GM23338 (cell line): ENCODE measurements around the gene RXFP2. TPM values are rescaled to one million over a fixed set of nuclear protein-coding genes. Genes with fewer than 3 reads are reported as not detected.

Experiments
- ATAC-seq: fragments of 200-7000 bp; cut with Tn5 transposase; 3 replicates; pipeline ENCODE4 v1.9.1; 2020
- DNase-seq: peaks from one replicate; pipeline ENCODE4 v3.0.0-alpha.2; 2015; ENCODE audit warnings: low spot score
- H2AFZ ChIP-seq: fragments of 200-600 bp; sonication (generic); 2 replicates; pipeline ENCODE4 v1.8.0; 2016; ENCODE audit warnings: antibody characterized with exemption, mild to moderate bottlenecking, moderate library complexity
- H3F3A ChIP-seq: fragments of 200-600 bp; sonication (generic); replicated peaks from 2 replicates; pipeline ENCODE4 v1.8.0; 2017; ENCODE audit warnings: antibody characterized with exemption, mixed run types, low read depth
- H3K27ac ChIP-seq: fragments of 200-600 bp; sonication (generic); 2 replicates; pipeline ENCODE4 v1.6.1; 2016; ENCODE audit warnings: low read depth
- H3K27me3 ChIP-seq: fragments of 200-600 bp; sonication (generic); 2 replicates; pipeline ENCODE4 v1.8.0; 2016; ENCODE audit warnings: mild to moderate bottlenecking, mixed run types, moderate library complexity; ENCODE audit not compliant: insufficient read depth
- H3K36me3 ChIP-seq: fragments of 200-600 bp; sonication (generic); 2 replicates; pipeline ENCODE4 v1.8.0; 2016; ENCODE audit warnings: mild to moderate bottlenecking; ENCODE audit not compliant: insufficient read depth
- H3K4me1 ChIP-seq: fragments of 200-600 bp; sonication (generic); 2 replicates; pipeline ENCODE4 v1.8.0; 2016; ENCODE audit warnings: mild to moderate bottlenecking, moderate library complexity; ENCODE audit not compliant: insufficient read depth
- H3K4me2 ChIP-seq: fragments of 200-600 bp; sonication (generic); 2 replicates; pipeline ENCODE4 v1.7.1; 2017; ENCODE audit warnings: mixed run types
- H3K4me3 ChIP-seq: fragments of 200-600 bp; sonication (generic); 2 replicates; pipeline ENCODE4 v1.6.1; 2016; ENCODE audit warnings: mixed run types
- H3K79me2 ChIP-seq: fragments of 200-600 bp; sonication (generic); replicated peaks from 2 replicates; pipeline ENCODE4 v1.8.0; 2017; ENCODE audit warnings: mild to moderate bottlenecking; ENCODE audit not compliant: insufficient read depth
- H3K9me2 ChIP-seq: fragments of 200-600 bp; sonication (generic); 2 replicates; pipeline ENCODE4 v1.8.0; 2017; ENCODE audit not compliant: insufficient read depth
- H4K20me1 ChIP-seq: fragments of 200-600 bp; sonication (generic); replicated peaks from 2 replicates; pipeline ENCODE4 v1.8.0; 2017; ENCODE audit warnings: mild to moderate bottlenecking; ENCODE audit not compliant: insufficient read depth
- H3K27ac Mint-ChIP-seq: 2 replicates; pipeline ENCODE4 v1.8.0; 2020; ENCODE audit warnings: inconsistent platforms, mild to moderate bottlenecking, moderate library complexity, mixed read lengths
- H3K27me3 Mint-ChIP-seq: 3 replicates; pipeline ENCODE4 v1.8.0; 2022; ENCODE audit warnings: low read depth, mild to moderate bottlenecking, moderate library complexity, mixed read lengths, inconsistent platforms; ENCODE audit not compliant: insufficient read depth, poor library complexity
- H3K36me3 Mint-ChIP-seq: 3 replicates; pipeline ENCODE4 v1.8.0; 2021; ENCODE audit warnings: low read depth, mild to moderate bottlenecking, inconsistent platforms, moderate library complexity, mixed read lengths
- H3K4me1 Mint-ChIP-seq: 3 replicates; pipeline ENCODE4 v1.8.0; 2020; ENCODE audit warnings: mild to moderate bottlenecking, inconsistent platforms, mixed read lengths
- H3K4me3 Mint-ChIP-seq: 3 replicates; pipeline ENCODE4 v1.8.0; 2021; ENCODE audit warnings: moderate library complexity, mild to moderate bottlenecking, inconsistent platforms, mixed read lengths
- H3K9me3 Mint-ChIP-seq: 3 replicates; pipeline ENCODE4 v1.8.0; 2020; ENCODE audit warnings: moderate library complexity, mild to moderate bottlenecking, inconsistent platforms, mixed read lengths
- CTCF ChIP-seq, 2 experiments: fragments of 200-600 bp in 1 of 2; sonication (generic) in 1 of 2; conservative IDR thresholded peaks; 2 replicates each; pipeline versions ENCODE4 v1.5.1 to v1.6.1; 2016 to 2017; ENCODE audit warnings: antibody characterized with exemption in 2 of 2, low read depth in 2 of 2, mild to moderate bottlenecking in 2 of 2, moderate library complexity in 1 of 2
- EZH2 ChIP-seq: fragments of 200-600 bp; sonication (generic); IDR thresholded peaks from one replicate; pipeline ENCODE4 v1.8.0; 2017; ENCODE audit warnings: antibody characterized with exemption, mild to moderate bottlenecking, low read depth; ENCODE audit not compliant: unreplicated experiment
- EZH2phosphoT487 ChIP-seq: fragments of 200-600 bp; sonication (generic); IDR thresholded peaks from one replicate; pipeline ENCODE4 v1.8.1; 2018; ENCODE audit warnings: antibody characterized with exemption; ENCODE audit not compliant: unreplicated experiment
- JUNB ChIP-seq: IDR thresholded peaks from one replicate; pipeline ENCODE4 v1.6.1; 2016; ENCODE audit warnings: antibody characterized with exemption; ENCODE audit not compliant: unreplicated experiment
- NANOG ChIP-seq: IDR thresholded peaks from 2 replicates; pipeline ENCODE4 v1.6.1; 2016; ENCODE audit warnings: antibody characterized with exemption, borderline replicate concordance
- ZNF114 ChIP-seq: fragments of 250-450 bp; sonication (Bioruptor Pico); IDR thresholded peaks from 2 replicates; pipeline ENCODE4 v1.5.0; 2020; ENCODE audit warnings: mild to moderate bottlenecking, moderate library complexity
- ZNF331 ChIP-seq: fragments of 250-450 bp; sonication (Bioruptor Pico); IDR thresholded peaks from 2 replicates; pipeline ENCODE4 v1.5.0; 2020; ENCODE audit warnings: low read depth, mild to moderate bottlenecking, moderate library complexity
- ZNF462 ChIP-seq: fragments of 250-450 bp; sonication (Bioruptor Pico); IDR thresholded peaks from 2 replicates; pipeline ENCODE4 v1.5.0; 2020; ENCODE audit warnings: mild to moderate bottlenecking, moderate library complexity
- polyA plus RNA-seq: library from polyadenylated mRNA; unstranded; fragments of >200 nt; fragmentation: Nextera tagmentation; extraction: Ambion mirVana; gene quantifications from 2 replicates; pipeline ENCODE4 v1.2.1, GENCODE V29; 2016
- total RNA-seq: library from RNA; depleted of rRNA; stranded (reverse); fragments of >200 nt; shearing (Covaris generic); gene quantifications from 2 replicates; pipeline ENCODE4 v1.2.3, GENCODE V29; 2014

RXFP2 gene
- total and polyA plus RNA-seq, 2 experiments from 2014 or later: not detected

GRCh38 chr13:31850041-31850555 is 110.8 kb downstream of the RXFP2 start (continued):
- TF ChIP-seq ZNF462 (CRISPR knock-in tag): no peak
- no peak for TF ChIP-seq NANOG
- no peak for TF ChIP-seq ZNF331

GRCh38 chr13:31851216-31851615 is 111.9 kb downstream of the RXFP2 start:
- no peak overlapping the region for H3K27ac Mint-ChIP-seq
- no peak overlapping the region for H3K27ac ChIP-seq
- H4K20me1 ChIP-seq: no peaks in the 10 kb centered on the region
- TF ChIP-seq ZNF114: no peak
- no peak for TF ChIP-seq NANOG
- TF ChIP-seq EZH2phosphoT487: no peak
- TF ChIP-seq EZH2: no peak
- TF ChIP-seq JUNB: no peak
- no peak for TF ChIP-seq ZNF462 (CRISPR knock-in tag)
- TF ChIP-seq CTCF (conservative IDR thresholded peaks at IDR 0.05; ENCODE audit: low read depth in 2 of 2): no peak

More at GRCh38 chr13:31851216-31851615, 111.9 kb downstream of the RXFP2 start:
- H3K27me3 ChIP-seq: peaks cover 19% of the 10 kb centered on the region
- Mint-ChIP-seq H3K4me3 (no peak overlapping the region), H3K9me3 (no peaks in the 10 kb centered on the region), H3K36me3 (no peaks in the 10 kb centered on the region), H3K27me3 (peaks cover 11% of the 10 kb centered on the region), H3K4me1 (peaks cover 10% of the 10 kb centered on the region)
- H3K36me3 ChIP-seq: no peaks in the 10 kb centered on the region
- H3F3A ChIP-seq: no peaks in the 10 kb centered on the region
- H3K9me2 ChIP-seq: no peaks in the 10 kb centered on the region
- H2AFZ ChIP-seq: no peak overlapping the region
- ATAC-seq (no peak), DNase-seq (no peak)
- H3K4me1 ChIP-seq: peaks cover 7% of the 10 kb centered on the region; the same call in 1 of the 2 replicates
- no peak overlapping the region for H3K4me3 ChIP-seq
- no peak overlapping the region for H3K4me2 ChIP-seq
- no peaks in the 10 kb centered on the region for H3K79me2 ChIP-seq
